WTC11 (cell line): ENCODE results near the gene AATK. TPM values are rescaled to one million over a fixed set of nuclear protein-coding genes. Genes with fewer than 3 reads are reported as not detected.

Experiments
- ATAC-seq: fragments of 200-7000 bp; cut with Tn5 transposase; 2 replicates; pipeline ENCODE4 v1.10.0; 2021; ENCODE audit warnings: mild to moderate bottlenecking, moderate library complexity
- CTCF ChIA-PET: fragments of 300-600 bp; sonication (Branson Sonifier 250); formaldehyde crosslinking; loops from one replicate; lab custom pipeline; 2021; ENCODE audit warnings: antibody characterized with exemption; lab: Charles Lee
- POLR2A ChIA-PET: fragments of 350-600 bp; sonication (Branson Sonifier 250); formaldehyde crosslinking; loops from one replicate; lab custom pipeline; 2021; ENCODE audit warnings: antibody characterized with exemption; lab: Charles Lee
- DNase-seq: peaks from one replicate; pipeline ENCODE4 v3.0.0; 2021; ENCODE audit warnings: low spot score
- H3K27ac Mint-ChIP-seq: 2 replicates; pipeline ENCODE4 v1.8.0; 2021; ENCODE audit warnings: mixed read lengths
- H3K27me3 Mint-ChIP-seq: 2 replicates; pipeline ENCODE4 v1.8.0; 2021; ENCODE audit warnings: low read depth, mild to moderate bottlenecking, moderate library complexity, mixed read lengths
- H3K36me3 Mint-ChIP-seq: 2 replicates; pipeline ENCODE4 v1.8.0; 2021; ENCODE audit warnings: mixed read lengths
- H3K4me1 Mint-ChIP-seq: 2 replicates; pipeline ENCODE4 v1.8.0; 2022; ENCODE audit warnings: mixed read lengths
- H3K4me3 Mint-ChIP-seq: 2 replicates; pipeline ENCODE4 v1.8.0; 2021; ENCODE audit warnings: mild to moderate bottlenecking, moderate library complexity, mixed read lengths
- H3K9me3 Mint-ChIP-seq: 2 replicates; pipeline ENCODE4 v1.8.0; 2021; ENCODE audit warnings: mixed read lengths
- ATF1 ChIP-seq: sonication (generic); formaldehyde crosslinking; IDR thresholded peaks from 2 replicates; pipeline ENCODE4 v1.8.1; 2023; ENCODE audit warnings: mild to moderate bottlenecking, moderate library complexity, missing genetic modification reagents
- CBFB ChIP-seq: sonication (generic); formaldehyde crosslinking; IDR thresholded peaks from 2 replicates; pipeline ENCODE4 v1.8.1; 2022; ENCODE audit warnings: mild to moderate bottlenecking, low read depth, missing genetic modification reagents
- E2F1 ChIP-seq: sonication (generic); formaldehyde crosslinking; IDR thresholded peaks from 2 replicates; pipeline ENCODE4 v1.8.0; 2022; ENCODE audit warnings: mild to moderate bottlenecking, missing genetic modification reagents
- E2F4 ChIP-seq: sonication (generic); formaldehyde crosslinking; IDR thresholded peaks from 2 replicates; pipeline ENCODE4 v1.8.1; 2022; ENCODE audit warnings: low read depth, mild to moderate bottlenecking, moderate library complexity, missing genetic modification reagents, borderline replicate concordance
- ELF4 ChIP-seq: sonication (generic); formaldehyde crosslinking; IDR thresholded peaks from 2 replicates; pipeline ENCODE4 v1.8.1; 2022; ENCODE audit warnings: low read depth, mild to moderate bottlenecking, moderate library complexity, missing genetic modification reagents
- GRHL2 ChIP-seq: fragments of 250-450 bp; sonication (Bioruptor Pico); IDR thresholded peaks from 2 replicates; pipeline ENCODE4 v1.8.0; 2022; ENCODE audit warnings: mild to moderate bottlenecking, moderate library complexity; ENCODE audit not compliant: insufficient replicate concordance, severe bottlenecking
- GTF2I ChIP-seq: fragments of 250-450 bp; sonication (Bioruptor Pico); conservative IDR thresholded peaks from 2 replicates; pipeline ENCODE4 v1.4.0; 2021; ENCODE audit warnings: mild to moderate bottlenecking
- KAT7 ChIP-seq: sonication (generic); formaldehyde crosslinking; IDR thresholded peaks from 2 replicates; pipeline ENCODE4 v1.8.1; 2023; ENCODE audit warnings: missing genetic modification reagents, mild to moderate bottlenecking, borderline replicate concordance
- MLX ChIP-seq: sonication (generic); formaldehyde crosslinking; IDR thresholded peaks from 2 replicates; pipeline ENCODE4 v1.8.1; 2023; ENCODE audit warnings: mild to moderate bottlenecking, missing genetic modification reagents, moderate library complexity
- MYBL2 ChIP-seq: sonication (generic); formaldehyde crosslinking; IDR thresholded peaks from 2 replicates; pipeline ENCODE4 v1.8.1; 2023; ENCODE audit warnings: mild to moderate bottlenecking, moderate library complexity, missing genetic modification reagents
- PRDM15 ChIP-seq: sonication (generic); formaldehyde crosslinking; IDR thresholded peaks from 2 replicates; pipeline ENCODE4 v1.8.0; 2022; ENCODE audit warnings: missing genetic modification reagents
- RELA ChIP-seq: sonication (generic); formaldehyde crosslinking; IDR thresholded peaks from 2 replicates; pipeline ENCODE4 v1.8.1; 2022; ENCODE audit warnings: missing genetic modification reagents, mild to moderate bottlenecking, borderline replicate concordance
- SP1 ChIP-seq: sonication (generic); formaldehyde crosslinking; conservative IDR thresholded peaks from 2 replicates; pipeline ENCODE4 v1.8.1; 2022; ENCODE audit warnings: missing genetic modification reagents
- TEAD4 ChIP-seq: sonication (generic); formaldehyde crosslinking; IDR thresholded peaks from 2 replicates; pipeline ENCODE4 v1.8.0; 2022; ENCODE audit warnings: mild to moderate bottlenecking, missing genetic modification reagents
- ZBTB43 ChIP-seq: sonication (generic); formaldehyde crosslinking; IDR thresholded peaks from 2 replicates; pipeline ENCODE4 v1.8.1; 2023; ENCODE audit warnings: mild to moderate bottlenecking, missing genetic modification reagents
- ZNF121 ChIP-seq: sonication (generic); formaldehyde crosslinking; IDR thresholded peaks from 2 replicates; pipeline ENCODE4 v1.8.0; 2023; ENCODE audit warnings: missing genetic modification reagents
- ZNF138 ChIP-seq: sonication (generic); formaldehyde crosslinking; conservative IDR thresholded peaks from 2 replicates; pipeline ENCODE4 v1.8.1; 2022; ENCODE audit warnings: mild to moderate bottlenecking, moderate library complexity, missing genetic modification reagents
- ZNF219 ChIP-seq: sonication (generic); formaldehyde crosslinking; IDR thresholded peaks from 2 replicates; pipeline ENCODE4 v1.8.0; 2023; ENCODE audit warnings: missing genetic modification reagents, mild to moderate bottlenecking, borderline replicate concordance
- ZNF532 ChIP-seq: fragments of 250-450 bp; sonication (Bioruptor Pico); IDR thresholded peaks from 2 replicates; pipeline ENCODE4 v1.9.0; 2021; ENCODE audit warnings: mild to moderate bottlenecking, borderline replicate concordance
- total RNA-seq: library from RNA; stranded (reverse); gene quantifications from 3 replicates; pipeline ENCODE4 v1.2.3, GENCODE V29; 2021

AATK gene
- total RNA-seq, 1 experiment from 2014 or later, result 2.9 TPM

GRCh38 chr17:81206166-81206565, 40.1 kb upstream of the AATK start:
- no peaks in the 10 kb centered on the region; the same call in 1 of the 2 replicates for H3K36me3 Mint-ChIP-seq
- TF ChIP-seq ZBTB43 (CRISPR knock-in tag) (no peak), ZNF532 (CRISPR knock-in tag) (no peak), MYBL2 (CRISPR knock-in tag) (no peak), SP1 (CRISPR knock-in tag) (no peak), GRHL2 (no peak), KAT7 (CRISPR knock-in tag) (no peak), CBFB (CRISPR knock-in tag) (no peak), TEAD4 (CRISPR knock-in tag) (no peak), ELF4 (CRISPR knock-in tag) (no peak), MLX (CRISPR knock-in tag) (no peak), E2F1 (CRISPR knock-in tag) (no peak)
- no peak for ATAC-seq
- POLR2A ChIA-PET, result no interaction called here
- no peaks in the 10 kb centered on the region for H3K4me1 Mint-ChIP-seq
- H3K9me3 Mint-ChIP-seq, result no peaks in the 10 kb centered on the region
- H3K27me3 Mint-ChIP-seq, result no peaks in the 10 kb centered on the region
- H3K4me3 Mint-ChIP-seq, result no peak overlapping the region
- no peak for DNase-seq
- no peak overlapping the region for H3K27ac Mint-ChIP-seq
- CTCF ChIA-PET, result interaction anchor here (0.6 kb wide), 1 partner anchor 109 kb away, joined by 5 read pairs; no protein-coding TSS in a partner anchor

GRCh38 chr17:81204578-81204977, 38.6 kb upstream of the AATK start:
- ATAC-seq (no peak), DNase-seq (no peak)
- no peak overlapping the region for H3K4me3 Mint-ChIP-seq
- TF ChIP-seq ZNF121 (CRISPR knock-in tag) (no peak), ATF1 (CRISPR knock-in tag) (no peak), ZNF138 (CRISPR knock-in tag) (no peak), E2F4 (no peak), ZNF219 (CRISPR knock-in tag) (no peak), RELA (CRISPR knock-in tag) (no peak), PRDM15 (CRISPR knock-in tag) (no peak), GTF2I (CRISPR knock-in tag) (no peak)
- H3K36me3 Mint-ChIP-seq, result no peaks in the 10 kb centered on the region; the same call in 1 of the 2 replicates
- H3K9me3 Mint-ChIP-seq, result no peaks in the 10 kb centered on the region
- H3K27me3 Mint-ChIP-seq, result no peaks in the 10 kb centered on the region
- POLR2A ChIA-PET, result no interaction called here
- H3K4me1 Mint-ChIP-seq, result no peaks in the 10 kb centered on the region
- CTCF ChIA-PET, result interaction anchor here (0.6 kb wide), 1 partner anchor 42 kb away, joined by 4 read pairs; no protein-coding TSS in a partner anchor
- H3K27ac Mint-ChIP-seq, result no peak overlapping the region
